ENCODE data around the gene IRF4.

Gene IRF4

GRCh38 chr6:388202-388903 lies 3.2 kb upstream of the IRF4 start:
- TF ChIP-seq CTCF (IDR thresholded peaks at IDR 0.05; ENCODE audit: low read depth, low read length, missing control alignments): no peak
- no peak for DNase-seq (ENCODE audit: extremely low read depth, low read depth)
- H3K4me3 ChIP-seq (replicated peaks; ENCODE audit: low read depth, low read length): no peak overlapping the region

GRCh38 chr6:389143-389542 lies 2.4 kb upstream of the IRF4 start:
- TF ChIP-seq CTCF (IDR thresholded peaks at IDR 0.05; ENCODE audit: low read depth, low read length, missing control alignments): no peak
- no peak overlapping the region for H3K4me3 ChIP-seq (replicated peaks; ENCODE audit: low read depth, low read length)
- no peak for DNase-seq (ENCODE audit: extremely low read depth, low read depth)

- no peak for DNase-seq (ENCODE audit: extremely low read depth, low read depth)
- no peak overlapping the region for H3K4me3 ChIP-seq (replicated peaks; ENCODE audit: low read depth, low read length)
- no peak for TF ChIP-seq CTCF (IDR thresholded peaks at IDR 0.05; ENCODE audit: low read depth, low read length, missing control alignments)
Measured at GRCh38 chr6:389622-390021, 1.9 kb upstream of the IRF4 start.

GRCh38 chr6:390914-391558 lies 516 bp upstream of the IRF4 start:
- DNase-seq (ENCODE audit: extremely low read depth, low read depth): no peak
- H3K4me3 ChIP-seq (replicated peaks; ENCODE audit: low read depth, low read length): no peak overlapping the region
- no peak for TF ChIP-seq CTCF (IDR thresholded peaks at IDR 0.05; ENCODE audit: low read depth, low read length, missing control alignments)

GRCh38 chr6:392441-393390 lies 1.2 kb downstream of the IRF4 start:
- no peak for DNase-seq (ENCODE audit: extremely low read depth, low read depth)
- no peak for TF ChIP-seq CTCF (IDR thresholded peaks at IDR 0.05; ENCODE audit: low read depth, low read length, missing control alignments)
- no peak overlapping the region for H3K4me3 ChIP-seq (replicated peaks; ENCODE audit: low read depth, low read length)

GRCh38 chr6:393391-394221 lies 2.1 kb downstream of the IRF4 start:
- no peak overlapping the region for H3K4me3 ChIP-seq (replicated peaks; ENCODE audit: low read depth, low read length)
- TF ChIP-seq CTCF (IDR thresholded peaks at IDR 0.05; ENCODE audit: low read depth, low read length, missing control alignments): no peak
- no peak for DNase-seq (ENCODE audit: extremely low read depth, low read depth)

All from HFF-Myc (cell line).